ENCODE data around the gene PSMA7. TPM values are rescaled to one million over a fixed set of nuclear protein-coding genes. Genes with fewer than 3 reads are reported as not detected.
A peak's percentile ranks its signal among the peaks of the same experiment; 100 is the strongest.

The PSMA7 gene
- total RNA-seq, 1 experiment from 2014 or later: 631 TPM

DNA sequence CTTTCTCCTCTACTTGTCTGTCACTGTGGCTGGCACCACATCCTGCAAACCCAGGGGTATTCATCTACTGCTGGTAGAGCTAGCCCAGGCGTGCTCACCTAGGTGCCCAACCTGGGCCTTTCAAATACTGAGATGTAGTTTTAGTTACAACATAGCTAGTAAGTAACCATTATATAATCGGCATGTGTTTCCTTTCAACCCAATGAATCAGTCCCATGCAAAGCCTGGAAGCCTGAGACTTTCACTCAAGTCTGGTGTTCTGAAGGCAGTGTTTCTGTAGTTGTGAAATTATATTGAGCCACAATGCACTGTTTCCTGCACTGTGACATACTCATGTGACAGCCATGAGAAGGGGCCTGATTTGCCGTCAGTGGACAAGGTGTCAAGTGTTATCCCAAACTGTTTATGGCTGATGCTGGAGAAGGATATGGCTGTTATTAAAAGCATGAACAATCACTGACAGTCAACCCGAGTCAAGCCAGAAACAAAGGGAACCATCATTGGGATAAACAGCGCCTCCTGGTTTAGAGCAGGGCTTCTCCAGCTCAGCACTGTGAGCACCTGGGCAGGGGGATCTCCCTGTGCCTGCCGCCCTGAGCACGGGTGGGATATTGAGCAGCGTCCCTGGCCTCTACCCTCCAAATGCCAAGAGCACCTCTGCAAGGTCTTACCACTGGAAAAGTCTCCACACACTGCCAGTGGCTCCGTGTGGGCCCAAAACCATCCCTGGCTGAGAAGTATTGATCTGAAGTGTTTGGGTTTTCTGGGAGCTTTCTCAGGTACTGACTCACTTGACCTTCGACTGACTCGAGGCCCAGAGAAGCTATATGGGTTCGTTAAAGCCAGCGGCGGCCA, 1.6 kb downstream of the PSMA7 start:
- no peak for DNase-seq (ENCODE audit: low spot score)
- in situ Hi-C loops (cut with HindIII; ENCODE audit: low sequenced_read_pairs): no loop called here

DNA sequence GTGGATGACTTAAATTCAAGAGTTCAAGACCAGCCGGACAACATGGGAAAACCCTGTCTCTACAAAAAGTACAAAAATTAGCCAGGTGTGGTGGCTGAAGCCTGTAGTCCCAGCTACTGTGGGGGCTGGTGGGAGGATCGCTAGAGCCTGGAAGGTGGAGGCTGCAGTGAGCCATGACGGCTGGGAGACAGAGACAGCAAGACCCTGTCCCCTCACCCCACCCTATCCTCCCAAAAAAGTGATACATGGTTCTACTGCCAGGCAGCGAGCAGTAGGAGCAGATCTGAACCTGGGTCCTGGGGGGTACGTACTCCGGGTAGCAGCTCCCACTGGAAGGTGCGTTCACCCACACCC, 2.2 kb downstream of the PSMA7 start:
- in situ Hi-C loops (cut with HindIII; ENCODE audit: low sequenced_read_pairs): no loop called here
- DNase-seq (ENCODE audit: low spot score): no peak

DNA sequence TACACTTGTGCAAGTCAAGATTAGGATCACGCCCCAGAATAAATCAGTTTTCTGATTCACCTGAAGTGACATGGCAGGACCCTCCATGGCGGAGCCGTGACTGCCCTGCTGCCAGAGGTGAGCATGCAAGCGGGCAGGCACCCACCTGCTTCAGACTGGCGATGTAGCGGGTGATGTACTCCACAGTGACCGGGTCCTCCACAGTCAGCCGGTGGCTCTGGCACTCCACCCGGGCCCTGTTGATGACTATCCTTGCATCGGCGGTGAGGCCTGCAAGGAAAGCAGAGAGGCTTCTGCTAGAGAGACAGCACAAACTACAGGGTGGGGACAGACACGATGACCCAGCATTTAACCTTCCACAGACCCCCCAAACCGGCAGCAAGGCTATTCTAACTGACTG, 3.6 kb downstream of the PSMA7 start:
- DNase-seq (ENCODE audit: low spot score): no peak
- in situ Hi-C loops (cut with HindIII; ENCODE audit: low sequenced_read_pairs): no loop called here

DNA sequence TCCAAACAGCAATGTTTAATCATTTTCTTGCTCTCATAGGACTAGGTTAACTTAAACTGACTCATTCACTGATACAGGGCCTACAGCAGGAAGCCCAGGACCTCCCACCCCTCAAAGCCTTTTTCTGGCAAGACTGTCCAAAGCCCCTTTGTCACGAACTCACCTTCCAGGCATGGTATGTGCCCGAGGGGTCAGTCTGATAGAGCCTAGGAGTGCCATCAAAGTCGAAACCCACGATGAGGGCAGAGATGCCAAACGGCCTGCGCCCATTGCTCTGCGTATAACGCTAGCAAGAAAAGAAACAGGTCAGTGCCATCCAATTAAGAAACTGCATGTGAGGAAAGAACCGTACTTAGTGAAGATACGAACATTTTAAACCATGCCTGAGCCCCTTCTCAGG, 4.3 kb downstream of the PSMA7 start:
- in situ Hi-C loops (cut with HindIII; ENCODE audit: low sequenced_read_pairs): no loop called here
- no peak for DNase-seq (ENCODE audit: low spot score)

DNA sequence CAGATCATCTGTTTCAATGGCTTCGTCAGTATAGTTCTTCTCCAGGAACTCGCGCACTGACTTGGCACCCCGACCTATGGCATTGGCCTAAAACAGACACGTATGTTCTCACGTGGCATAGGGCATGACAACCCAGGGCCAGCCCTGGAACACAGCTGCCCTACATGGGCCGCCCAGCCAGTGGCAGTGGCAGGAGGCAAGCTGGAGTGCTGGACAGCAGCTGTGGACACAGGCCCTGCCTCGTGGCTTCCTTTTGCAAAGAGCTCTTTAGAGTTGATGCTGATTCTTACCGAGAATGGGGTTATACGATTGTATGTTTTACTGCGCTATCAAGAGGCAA, 5.0 kb downstream of the PSMA7 start:
- no peak for DNase-seq (ENCODE audit: low spot score)
- in situ Hi-C loops (cut with HindIII; ENCODE audit: low sequenced_read_pairs): no loop called here

DNA sequence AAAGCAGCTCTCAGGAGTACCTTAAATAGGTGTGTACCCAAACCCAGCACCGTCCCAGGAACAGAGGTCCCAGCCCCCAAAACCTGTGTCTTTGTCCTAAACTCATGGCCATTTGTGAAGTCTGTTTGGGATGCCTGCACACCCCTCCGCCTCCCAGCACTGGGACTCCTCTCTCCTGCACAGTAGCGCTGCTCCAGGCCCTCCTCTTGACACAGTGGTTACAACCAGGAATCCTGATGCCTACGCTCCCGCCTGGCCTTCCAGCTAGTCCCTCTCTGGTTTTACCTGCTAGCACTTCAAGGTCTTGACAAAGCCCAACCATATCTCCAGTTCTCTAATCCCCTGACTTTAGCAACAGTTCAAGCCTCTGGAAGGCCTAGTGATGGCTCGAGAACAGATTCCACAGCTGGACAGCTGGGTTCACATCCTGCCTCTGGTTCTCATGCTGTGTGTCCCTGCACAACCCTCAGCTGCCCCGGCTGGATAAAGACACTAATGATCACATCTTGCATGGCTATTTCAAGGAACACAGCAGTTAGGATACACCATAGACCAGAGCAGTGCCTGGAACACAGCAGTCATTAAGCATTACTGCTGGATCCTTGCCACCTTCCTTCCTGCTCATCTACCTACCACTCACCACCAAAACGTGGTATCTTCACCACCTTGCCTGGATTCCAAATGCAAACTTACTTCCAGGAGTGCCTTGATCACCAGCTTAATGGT, 5.6 kb downstream of the PSMA7 start:
- in situ Hi-C loops (cut with HindIII; ENCODE audit: low sequenced_read_pairs): no loop called here
- DNase-seq (ENCODE audit: low spot score): no peak

DNA sequence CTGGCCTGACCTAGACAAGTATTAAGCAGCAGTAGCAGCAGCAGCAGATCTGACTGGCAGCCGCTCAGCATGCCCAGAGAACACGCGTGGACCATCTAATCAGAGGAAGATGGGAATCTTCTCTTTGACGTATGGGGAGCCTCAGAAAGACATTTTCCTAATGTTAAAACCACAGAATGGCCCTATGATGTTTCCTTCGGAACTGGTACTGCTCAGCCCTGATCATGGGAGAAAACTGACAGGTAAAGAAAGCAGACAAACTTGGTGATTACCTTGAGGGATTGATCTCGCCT, 6.2 kb downstream of the PSMA7 start:
- DNase-seq (ENCODE audit: low spot score): no peak
- in situ Hi-C loops (cut with HindIII; ENCODE audit: low sequenced_read_pairs): no loop called here

DNA sequence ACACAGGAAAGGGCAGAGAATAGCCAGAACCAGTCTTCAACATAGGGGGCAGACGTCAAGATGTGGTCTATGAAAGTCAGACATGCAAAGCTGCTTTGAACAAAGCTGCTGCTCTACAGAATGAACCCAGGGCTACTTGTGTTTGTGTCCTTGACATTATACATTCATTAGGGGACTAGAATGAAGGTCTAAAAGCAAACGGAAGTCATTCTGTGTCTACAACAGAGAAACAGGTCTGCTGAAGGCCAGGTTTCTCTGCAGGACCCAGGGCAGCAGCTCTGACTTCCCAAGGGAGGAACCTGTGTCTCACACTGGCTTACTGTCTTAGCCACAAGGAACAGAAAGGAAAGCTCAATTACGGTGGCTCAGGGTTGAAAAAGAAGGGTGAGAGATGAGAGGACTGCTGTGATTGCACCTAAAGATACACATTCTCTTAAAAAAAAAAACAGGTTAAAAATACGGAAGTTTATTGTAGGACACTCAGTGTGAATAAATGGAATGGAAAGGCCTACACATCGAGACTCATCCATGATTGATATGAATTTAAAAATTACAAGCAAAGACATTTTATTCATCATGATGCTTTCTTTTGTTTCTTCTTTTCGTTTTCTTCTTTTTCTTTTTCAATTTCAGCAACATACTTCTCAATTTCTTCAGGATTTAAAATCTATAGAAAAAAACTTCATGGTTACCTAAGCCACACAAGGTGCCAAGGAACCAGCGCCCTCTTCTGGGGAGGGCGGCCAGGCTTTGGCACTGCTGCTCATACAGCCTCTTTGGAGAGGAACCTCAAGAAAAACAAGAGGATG, 6.7 kb downstream of the PSMA7 start:
- DNase-seq (ENCODE audit: low spot score): peak; percentile 80
- in situ Hi-C loops (cut with HindIII; ENCODE audit: low sequenced_read_pairs): no loop called here

DNA sequence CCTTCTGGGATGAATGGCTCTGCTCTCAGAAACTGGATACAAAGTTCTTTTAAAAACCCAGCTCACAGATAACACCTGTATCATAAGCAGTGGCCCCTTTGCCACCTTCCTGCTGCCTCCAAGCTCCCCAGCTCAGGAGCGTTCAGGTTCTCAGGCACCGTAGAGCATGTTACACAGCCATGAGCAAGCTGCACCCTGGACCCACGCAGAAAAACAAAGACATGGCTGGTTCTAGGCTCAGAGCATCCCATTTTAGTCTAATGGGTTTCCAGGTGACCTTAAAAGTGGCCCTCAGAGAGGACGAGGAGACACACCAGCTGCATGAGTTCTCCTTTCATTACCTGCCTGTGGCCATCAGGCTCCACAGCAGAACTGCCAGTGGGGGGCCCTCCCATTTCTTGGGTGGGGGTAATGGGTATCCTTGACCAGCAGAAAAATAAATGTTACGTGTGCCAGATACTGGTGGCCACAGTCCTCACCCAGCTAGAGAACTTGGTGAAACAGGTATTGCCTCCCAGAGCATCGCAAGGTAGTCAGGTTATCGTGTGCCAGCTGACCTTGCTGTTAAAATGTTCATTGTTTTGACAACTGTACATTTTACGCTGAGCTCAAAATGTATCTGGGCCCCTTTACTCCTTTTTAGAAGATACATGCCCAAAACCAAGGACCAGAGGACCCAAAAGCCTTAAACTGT, 7.5 kb downstream of the PSMA7 start:
- in situ Hi-C loops (cut with HindIII; ENCODE audit: low sequenced_read_pairs): no loop called here
- no peak for DNase-seq (ENCODE audit: low spot score)

DNA sequence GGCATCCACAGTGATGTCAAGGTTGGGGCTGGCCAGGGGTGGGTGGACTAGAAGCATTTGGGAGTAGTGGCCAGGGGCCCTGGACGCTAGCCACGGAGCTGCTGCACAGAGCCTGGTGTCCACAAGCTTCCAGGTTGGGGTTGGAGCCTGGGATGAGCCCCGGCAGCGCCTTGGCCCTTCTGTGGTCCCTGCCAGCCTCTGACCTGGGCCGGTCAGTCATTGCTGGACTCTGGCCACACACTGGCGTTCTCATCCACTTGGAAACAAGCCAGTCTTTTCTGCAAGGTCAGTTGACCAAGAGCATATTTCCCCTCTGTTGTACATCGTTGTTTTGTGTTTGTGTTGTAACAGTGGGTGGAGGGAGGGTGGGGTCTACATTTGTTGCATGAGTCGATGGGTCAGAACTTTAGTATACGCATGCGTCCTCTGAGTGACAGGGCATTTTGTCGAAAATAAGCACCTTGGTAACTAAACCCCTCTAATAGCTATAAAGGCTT, 8.4 kb downstream of the PSMA7 start:
- in situ Hi-C loops (cut with HindIII; ENCODE audit: low sequenced_read_pairs): no loop called here
- no peak for DNase-seq (ENCODE audit: low spot score)

DNA sequence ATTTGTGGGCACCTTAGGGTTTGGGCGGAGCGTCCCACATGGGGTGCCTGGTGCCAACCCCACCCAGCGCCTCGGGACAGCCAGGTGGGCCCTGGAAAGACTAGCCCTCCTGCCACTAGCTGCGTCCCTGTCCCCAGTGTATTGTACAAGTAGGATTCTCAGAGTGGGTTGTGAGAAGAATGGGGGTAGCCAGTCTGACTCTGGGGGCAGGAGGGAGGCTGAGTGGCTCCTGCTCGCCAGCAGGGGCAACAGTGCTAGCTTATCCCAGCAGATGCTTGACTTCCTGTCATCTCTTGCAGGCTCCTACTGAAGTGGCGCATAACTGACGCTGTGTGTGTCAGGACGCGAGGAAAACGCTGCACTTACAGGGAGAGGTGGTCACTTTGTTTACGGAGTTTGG, 9.3 kb downstream of the PSMA7 start:
- no peak for DNase-seq (ENCODE audit: low spot score)
- in situ Hi-C loops (cut with HindIII; ENCODE audit: low sequenced_read_pairs): no loop called here

DNA sequence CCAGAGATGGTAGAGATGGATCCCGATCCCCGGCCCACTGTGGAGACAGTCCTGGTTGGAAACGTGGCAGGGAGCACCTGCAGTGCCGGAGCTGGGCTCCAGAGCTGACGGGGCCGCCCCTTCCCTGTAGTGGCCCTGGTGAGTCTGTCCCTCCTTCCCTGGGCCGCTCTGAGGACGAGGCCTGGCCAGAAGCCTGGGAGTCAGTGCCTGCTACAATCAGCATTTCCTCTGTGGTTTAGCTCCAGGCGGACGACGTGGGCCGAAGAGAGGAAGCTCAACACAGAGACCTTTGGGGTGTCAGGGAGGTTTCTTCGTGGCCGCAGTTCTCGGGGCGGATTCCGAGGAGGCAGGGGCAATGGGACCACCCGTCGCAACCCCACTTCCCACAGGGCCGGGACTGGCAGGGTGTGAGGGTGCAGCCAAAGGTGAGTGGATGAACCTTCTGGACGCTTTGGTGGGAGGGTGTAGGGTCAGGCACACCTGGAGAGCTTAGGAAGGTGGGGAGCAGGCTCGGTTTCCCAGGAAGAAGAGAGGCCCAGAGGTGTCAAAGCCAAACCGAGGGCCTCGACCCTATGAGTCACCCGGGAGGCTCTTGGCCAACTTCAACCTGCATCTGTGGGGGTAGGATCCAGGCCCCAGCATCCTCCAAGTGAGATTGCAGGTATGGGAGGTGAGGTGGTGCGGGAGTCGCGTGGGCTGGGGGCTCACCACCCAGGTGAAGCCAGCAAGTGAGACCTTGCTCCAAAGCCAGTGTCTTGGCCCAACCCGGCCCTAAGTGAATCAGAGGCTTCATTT, 9.9 kb downstream of the PSMA7 start:
- no peak for DNase-seq (ENCODE audit: low spot score)
- in situ Hi-C loops (cut with HindIII; ENCODE audit: low sequenced_read_pairs): no loop called here

DNA sequence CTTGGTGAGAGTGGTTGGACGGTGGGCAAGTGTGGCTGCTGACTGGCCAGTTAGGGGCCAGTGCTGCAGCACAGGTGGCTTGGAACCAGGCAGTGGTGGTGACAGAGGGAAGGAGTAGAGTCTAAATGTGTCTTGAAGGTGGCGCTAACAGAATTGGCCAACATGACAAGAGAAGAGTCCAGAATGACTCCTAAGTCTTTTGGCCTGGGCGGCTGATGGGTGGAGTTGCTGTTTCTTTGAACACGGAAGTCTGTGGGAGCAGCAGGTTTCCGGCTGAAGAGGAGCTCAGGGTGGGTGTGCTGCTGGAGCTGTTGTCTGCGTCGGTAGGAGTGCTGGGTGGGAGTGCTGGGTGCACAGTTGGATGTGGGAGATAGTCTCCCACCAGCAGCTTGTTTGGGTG, 10.8 kb downstream of the PSMA7 start:
- no peak for DNase-seq (ENCODE audit: low spot score)
- in situ Hi-C loops (cut with HindIII; ENCODE audit: low sequenced_read_pairs): no loop called here

DNA sequence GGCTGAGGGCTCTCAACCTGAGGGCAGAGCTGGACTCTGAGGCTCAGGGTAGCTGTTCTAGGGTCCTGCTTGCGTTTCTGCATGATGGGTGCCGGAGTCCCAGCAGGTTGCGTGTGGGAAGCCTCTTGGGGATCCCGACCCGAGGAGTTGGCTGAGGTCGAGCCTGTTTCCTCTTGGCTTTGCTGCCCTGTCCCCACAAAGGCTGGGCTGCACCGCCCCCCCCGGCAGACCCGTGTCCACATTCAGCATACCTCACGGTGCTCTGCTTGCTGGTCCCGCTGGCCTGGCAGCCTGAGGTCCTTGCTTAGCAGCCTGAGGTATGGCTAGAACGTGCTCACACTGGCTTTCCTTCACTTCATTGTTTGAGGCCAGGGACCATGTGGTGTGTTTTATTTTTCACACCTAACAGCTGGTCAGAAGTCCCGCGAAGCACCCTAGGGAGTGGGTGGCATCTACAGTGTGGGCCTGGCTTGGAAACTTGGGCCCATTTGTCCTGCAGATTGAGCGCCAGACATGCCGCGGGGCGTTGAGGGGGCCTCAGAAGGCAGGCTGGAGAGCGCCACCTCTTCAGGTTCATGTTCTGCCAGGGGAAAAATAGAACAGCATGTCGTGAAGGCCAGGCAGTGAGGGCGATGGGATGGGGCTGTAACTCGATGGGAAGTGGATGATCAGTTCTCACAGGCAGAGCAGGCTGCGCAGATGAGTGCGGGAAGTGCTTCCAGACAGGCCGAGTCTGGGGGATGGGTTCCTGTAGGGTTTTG, 11.5 kb downstream of the PSMA7 start:
- no peak for DNase-seq (ENCODE audit: low spot score)
- in situ Hi-C loops (cut with HindIII; ENCODE audit: low sequenced_read_pairs): no loop called here

DNA sequence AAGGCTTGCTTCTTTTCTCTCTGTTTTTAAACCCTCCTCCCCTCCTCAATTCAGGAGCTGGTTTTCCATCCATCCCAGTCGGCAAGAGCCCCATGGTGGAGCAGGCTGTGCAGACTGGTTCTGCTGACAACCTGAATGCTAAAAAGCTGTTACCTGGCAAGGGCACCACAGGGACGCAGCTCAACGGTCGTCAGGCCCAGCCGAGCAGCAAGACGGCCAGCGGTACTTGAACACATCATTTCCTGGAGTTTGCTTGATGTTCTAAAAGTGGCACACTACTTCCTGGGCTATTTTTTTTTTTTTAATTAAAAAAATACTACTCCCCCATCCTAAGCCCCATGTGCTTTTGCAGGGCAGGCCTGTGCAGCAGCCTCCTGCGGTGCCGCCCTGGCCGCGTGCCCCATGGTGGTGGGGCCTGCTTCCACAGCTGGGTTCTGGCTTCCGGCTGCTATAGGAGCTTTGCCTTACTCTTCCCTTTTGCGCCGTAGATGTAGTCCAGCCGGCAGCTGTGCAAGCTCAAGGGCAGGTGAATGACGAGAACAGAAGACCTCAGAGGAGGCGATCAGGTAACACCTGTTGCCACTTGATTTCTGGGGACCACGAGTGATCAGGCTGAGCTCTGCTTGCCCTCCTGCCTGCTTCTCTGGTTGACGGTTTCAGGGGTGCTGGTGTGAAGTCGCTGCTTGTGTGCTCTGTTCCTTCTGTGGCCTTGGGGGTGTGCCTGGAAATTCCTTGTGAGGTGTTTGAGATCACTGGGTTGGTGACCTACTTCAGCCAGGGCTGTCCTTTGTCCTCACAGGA, 13.3 kb downstream of the PSMA7 start:
- no peak for DNase-seq (ENCODE audit: low spot score)
- in situ Hi-C loops (cut with HindIII; ENCODE audit: low sequenced_read_pairs): no loop called here

DNA sequence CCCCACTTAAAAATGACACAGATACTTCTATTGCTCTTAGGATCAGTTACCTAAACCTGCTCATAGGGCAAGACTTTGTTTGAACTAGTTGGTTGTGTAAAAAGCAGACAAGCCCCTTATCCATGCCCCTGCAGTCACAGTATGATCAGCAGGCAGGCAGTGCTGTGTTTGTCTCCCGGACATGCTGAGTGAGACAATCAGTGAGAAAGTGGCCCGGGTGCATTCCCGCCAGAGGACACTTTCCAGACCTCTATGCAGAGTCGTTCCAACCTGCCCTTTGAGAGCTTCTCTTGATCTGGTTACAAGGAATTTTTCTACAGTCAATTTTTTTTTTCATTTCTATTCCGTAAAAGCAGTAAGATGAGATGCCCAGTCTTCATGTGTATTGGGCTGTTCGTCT, 14.7 kb downstream of the PSMA7 start:
- DNase-seq (ENCODE audit: low spot score): no peak
- in situ Hi-C loops (cut with HindIII; ENCODE audit: low sequenced_read_pairs): no loop called here

DNA sequence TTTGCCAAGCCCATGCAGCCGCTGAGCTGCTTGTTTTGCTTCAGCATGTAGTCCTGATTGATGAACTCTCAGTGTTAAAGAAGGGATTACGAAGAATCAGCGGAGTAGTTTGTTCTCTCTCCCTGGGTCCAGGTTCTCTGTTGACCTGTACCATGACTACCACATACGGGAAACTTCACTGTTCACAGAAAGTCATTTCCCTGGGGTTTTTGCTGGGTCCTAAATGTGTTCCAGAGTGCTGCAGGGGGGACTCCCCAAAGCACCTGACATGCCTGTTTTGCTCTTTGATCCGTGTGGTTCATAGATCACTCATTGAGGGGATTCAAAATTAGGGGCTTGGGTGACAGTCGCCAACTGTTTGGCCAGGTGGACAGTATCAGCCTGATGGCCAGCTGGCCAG, 15.4 kb downstream of the PSMA7 start:
- DNase-seq (ENCODE audit: low spot score): no peak
- in situ Hi-C loops (cut with HindIII; ENCODE audit: low sequenced_read_pairs): no loop called here

DNA sequence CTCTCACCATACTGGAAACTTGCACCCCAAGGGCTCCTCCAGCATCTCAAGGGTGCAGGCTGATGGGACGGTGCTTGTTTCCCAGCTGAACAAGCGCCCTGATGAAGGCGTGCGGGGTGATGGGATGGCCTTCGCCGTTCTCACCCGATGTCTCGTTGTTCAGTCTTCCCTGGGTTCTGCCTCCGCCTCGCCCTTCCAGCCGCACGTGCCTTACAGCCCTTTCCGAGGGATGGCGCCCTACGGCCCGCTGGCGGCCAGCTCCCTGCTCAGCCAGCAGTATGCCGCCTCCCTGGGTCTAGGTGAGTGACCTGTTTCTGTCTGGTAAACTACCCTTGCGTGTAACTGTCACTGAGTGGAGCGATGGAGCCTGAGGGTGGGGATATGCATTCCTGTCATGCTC, 17.1 kb downstream of the PSMA7 start:
- no peak for DNase-seq (ENCODE audit: low spot score)

More for the DNA sequence above, 17.1 kb downstream of the PSMA7 start:
- in situ Hi-C loops (cut with HindIII; ENCODE audit: low sequenced_read_pairs): no loop called here

All from G401 (cell line).